A549 (cell line): ENCODE measurements around the gene FARSB. TPM values are rescaled to one million over a fixed set of nuclear protein-coding genes. Genes with fewer than 3 reads are reported as not detected.

Experiments used
- ATAC-seq, 2 experiments: fragments of 200-7000 bp in 1 of 2; fragments of >200 bp in 1 of 2; cut with Nextera tagmentation in 1 of 2; cut with Tn5 transposase in 1 of 2; 3 replicates each; pipeline versions ENCODE4 v1.8.0 to v1.9.1; 2018 to 2020; ENCODE audit warnings: mild to moderate bottlenecking in 1 of 2, moderate library complexity in 1 of 2
- CTCF ChIA-PET: fragments of 300-600 bp; sonication (Branson Sonifier 250); formaldehyde crosslinking; extraction: SDS; loops from one replicate; lab custom pipeline; 2021; ENCODE audit warnings: antibody characterized with exemption, inconsistent platforms; lab: Yijun Ruan, JAX
- POLR2A ChIA-PET: fragments of 350-600 bp; formaldehyde crosslinking; extraction: SDS; loops from one replicate; lab custom pipeline; 2021; ENCODE audit warnings: antibody characterized with exemption, inconsistent platforms; lab: Yijun Ruan, JAX
- DNase-seq, 2 experiments: peaks; one replicate each; pipeline versions ENCODE4 v3.0.0 to v3.0.0-alpha.2; 2011 to 2016; ENCODE audit warnings: low read depth in 1 of 2, low spot score in 1 of 2
- FAIRE-seq: peaks from 2 replicates; lab custom pipeline; 2011; peaks lifted over from hg19 to GRCh38; lab: Jason Lieb, UNC
- H3K27ac ChIP-seq, 2 experiments: fragments of >200 bp; sonication (Bioruptor Twin); formaldehyde crosslinking; 3 replicates each; pipeline ENCODE4 v1.5.1; 2016 to 2017
- H3K4me1 ChIP-seq: fragments of >200 bp; sonication (Bioruptor Twin); formaldehyde crosslinking; 3 replicates; pipeline ENCODE4 v1.6.1; 2016
- H3K4me2 ChIP-seq: fragments of >200 bp; sonication (Bioruptor Twin); formaldehyde crosslinking; 3 replicates; pipeline ENCODE4 v1.6.1; 2016
- H3K4me3 ChIP-seq: fragments of >200 bp; sonication (Bioruptor Twin); formaldehyde crosslinking; 3 replicates; pipeline ENCODE4 v1.5.1; 2016
- H3K9me3 ChIP-seq: fragments of >200 bp; sonication (Bioruptor Twin); formaldehyde crosslinking; 3 replicates; pipeline ENCODE4 v1.6.1; 2016
- CBX2 ChIP-seq: fragments of 200-600 bp; sonication (generic); IDR thresholded peaks from 2 replicates; pipeline ENCODE4 v1.6.1; 2016; ENCODE audit warnings: low read depth, mild to moderate bottlenecking, borderline replicate concordance
- CBX8 ChIP-seq: fragments of 200-600 bp; sonication (generic); IDR thresholded peaks from 2 replicates; pipeline ENCODE4 v1.6.1; 2016
- CHD2 ChIP-seq: fragments of 150-350 bp; IDR thresholded peaks from 2 replicates; pipeline ENCODE4 v1.6.1; 2014; ENCODE audit warnings: low read length; ENCODE audit not compliant: partially characterized antibody
- CHD4 ChIP-seq: fragments of 200-600 bp; sonication (generic); IDR thresholded peaks from 2 replicates; pipeline ENCODE4 v1.6.1; 2016; ENCODE audit warnings: antibody characterized with exemption, mild to moderate bottlenecking, borderline replicate concordance
- FOSL2 ChIP-seq, 2 experiments: fragments of 450-650 bp in 1 of 2; fragments of >200 bp in 1 of 2; sonication (Bioruptor Twin) in 1 of 2; formaldehyde crosslinking; IDR thresholded peaks; 2 replicates each; pipeline versions ENCODE4 v1.5.0 to v1.6.1; 2016 to 2020; ENCODE audit warnings: mild to moderate bottlenecking in 1 of 2, moderate library complexity in 1 of 2
- GATA3 ChIP-seq: IDR thresholded peaks from 2 replicates; pipeline ENCODE4 v1.6.1; 2012; ENCODE audit warnings: borderline replicate concordance
- HEYL ChIP-seq: fragments of 250-450 bp; sonication (Bioruptor Pico); IDR thresholded peaks from 2 replicates; pipeline ENCODE4 v1.8.0; 2021; ENCODE audit warnings: mild to moderate bottlenecking, moderate library complexity
- HOXB13 ChIP-seq: fragments of 250-450 bp; sonication (Bioruptor Pico); IDR thresholded peaks from 2 replicates; pipeline ENCODE4 v1.5.0; 2020; ENCODE audit warnings: low read depth, mild to moderate bottlenecking, moderate library complexity
- HOXB5 ChIP-seq: fragments of 250-450 bp; sonication (Bioruptor Pico); IDR thresholded peaks from 2 replicates; pipeline ENCODE4 v1.5.0; 2020; ENCODE audit warnings: mild to moderate bottlenecking, moderate library complexity
- KDM1A ChIP-seq: fragments of 200-600 bp; sonication (generic); IDR thresholded peaks from 2 replicates; pipeline ENCODE4 v1.6.1; 2016; ENCODE audit warnings: low read depth, mild to moderate bottlenecking
- KDM5A ChIP-seq: fragments of 200-600 bp; sonication (generic); IDR thresholded peaks from 2 replicates; pipeline ENCODE4 v1.6.1; 2016; ENCODE audit warnings: antibody characterized with exemption, mild to moderate bottlenecking
- MAFK ChIP-seq: fragments of 450-650 bp; IDR thresholded peaks from 2 replicates; pipeline ENCODE4 v1.6.1; 2014; ENCODE audit not compliant: partially characterized antibody
- MAZ ChIP-seq: fragments of 150-350 bp; IDR thresholded peaks from 2 replicates; pipeline ENCODE4 v1.6.1; 2014; ENCODE audit warnings: antibody characterized with exemption, low read depth, low read length, borderline replicate concordance
- NR3C1 ChIP-seq: fragments of >200 bp; sonication (Bioruptor Twin); formaldehyde crosslinking; IDR thresholded peaks from 3 replicates; pipeline ENCODE4 v1.6.1; 2017
- PHF8 ChIP-seq: fragments of 200-600 bp; sonication (generic); IDR thresholded peaks from 2 replicates; pipeline ENCODE4 v1.6.1; 2016; ENCODE audit warnings: low read depth, mild to moderate bottlenecking, antibody characterized with exemption, moderate library complexity, borderline replicate concordance
- POLR2A ChIP-seq: IDR thresholded peaks from 2 replicates; pipeline ENCODE4 v1.6.1; 2012; ENCODE audit warnings: mild to moderate bottlenecking, low read length
- RNF2 ChIP-seq: fragments of 200-600 bp; sonication (generic); IDR thresholded peaks from 2 replicates; pipeline ENCODE4 v1.6.1; 2016; ENCODE audit warnings: low read depth, mild to moderate bottlenecking, antibody characterized with exemption, moderate library complexity, borderline replicate concordance
- SREBF2 ChIP-seq: fragments of 450-650 bp; IDR thresholded peaks from 2 replicates; pipeline ENCODE4 v1.6.1; 2014; ENCODE audit warnings: mild to moderate bottlenecking, moderate library complexity
- ZFP36 ChIP-seq: fragments of 450-650 bp; IDR thresholded peaks from 2 replicates; pipeline ENCODE4 v1.6.1; 2014; ENCODE audit warnings: borderline replicate concordance; ENCODE audit not compliant: partially characterized antibody
- ZSCAN20 ChIP-seq: fragments of 250-450 bp; sonication (Bioruptor Pico); IDR thresholded peaks from 2 replicates; pipeline ENCODE4 v1.8.0; 2022; ENCODE audit warnings: mild to moderate bottlenecking, moderate library complexity
- WGBS: methylation state at CpG from one replicate; pipeline ENCODE4 v1.1.6; 2017; ENCODE audit errors: missing lambda C conversion rate; 5-methylcytosine and 5-hydroxymethylcytosine counted together
- polyA plus RNA-seq, 4 experiments: library from polyadenylated mRNA; depleted of rRNA in 3 of 4; stranded (reverse); fragments of >200 nt; fragmentation: RNase III in 1 of 4; extraction: RNeasy Plus Mini Kit Qiagen cat#74134 plus additional on column Dnase treatment in 1 of 4; gene quantifications; 2 replicates in 3 of 4; 3 replicates in 1 of 4; pipeline ENCODE4 v1.2.3, GENCODE V29; 2011 to 2017
- TF ChIP-seq, protein P1 (sequence below): IDR thresholded peaks from 2 replicates; pipeline ENCODE4 v1.6.1; 2012
- TF ChIP-seq, protein P2 (sequence below): fragments of 150-350 bp; IDR thresholded peaks from 2 replicates; pipeline ENCODE4 v1.6.1; 2014; ENCODE audit warnings: low read depth, mild to moderate bottlenecking, low read length
- TF ChIP-seq, protein P3 (sequence below): fragments of 250-450 bp; sonication (Bioruptor Pico); IDR thresholded peaks from 2 replicates; pipeline ENCODE4 v1.5.0; 2021; ENCODE audit warnings: mild to moderate bottlenecking, moderate library complexity, borderline replicate concordance
- TF ChIP-seq, protein P4 (sequence below): fragments of 250-450 bp; sonication (Bioruptor Pico); IDR thresholded peaks from 2 replicates; pipeline ENCODE4 v1.5.0; 2020; ENCODE audit warnings: low read depth, mild to moderate bottlenecking, moderate library complexity
- TF ChIP-seq, protein P5 (sequence below): fragments of >200 bp; sonication (Bioruptor Twin); formaldehyde crosslinking; IDR thresholded peaks from 3 replicates; pipeline ENCODE4 v1.6.1; 2016

FARSB gene
- polyA plus RNA-seq, 2 of the 4 experiments (the other 2 are of a cell fraction): 41.0 to 77.4 TPM

DNA sequence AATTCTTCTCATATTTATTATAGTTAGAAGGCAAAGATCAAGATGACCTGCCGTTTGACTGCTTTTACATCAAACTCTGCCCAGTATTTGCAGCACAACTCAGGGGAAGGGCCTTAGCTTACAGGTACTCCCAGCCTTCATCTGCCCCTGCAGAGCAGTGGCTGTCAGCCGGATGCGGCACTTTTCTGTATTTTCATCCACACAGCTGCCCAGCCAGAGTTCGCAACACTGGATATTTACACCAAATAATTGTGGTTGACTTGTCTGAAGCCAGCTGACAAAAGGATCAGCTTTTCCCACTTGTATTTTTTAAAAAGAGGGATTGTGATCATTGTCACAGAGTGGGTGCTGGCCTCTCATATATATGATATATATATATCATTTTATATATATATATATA, 94.7 kb downstream of the FARSB start:
- no peaks in the 10 kb centered on the region for H3K9me3 ChIP-seq
- WGBS: 94% methylated on average over 4 of the region's 4 CpGs
- no peaks in the 10 kb centered on the region for H3K4me1 ChIP-seq
- no peak for FAIRE-seq
- POLR2A ChIA-PET: interaction anchor here (0.7 kb wide), 1 partner anchor 82 kb away, joined by 5 read pairs; no protein-coding TSS in a partner anchor
- H3K4me2 ChIP-seq: no peak overlapping the region
- CTCF ChIA-PET: interaction anchor here (0.8 to 2.0 kb wide), 4 partner anchors 10 to 492 kb away, joined by 3 to 10 read pairs (median 3); no protein-coding TSS in a partner anchor
- ATAC-seq: no peak
- DNase-seq: no peak
- H3K4me3 ChIP-seq: no peak overlapping the region
- TF ChIP-seq HEYL (CRISPR knock-in tag) (no peak), CHD4 (no peak), RNF2 (no peak), HOXB5 (CRISPR knock-in tag) (no peak), MAZ (no peak), ZSCAN20 (CRISPR knock-in tag) (no peak), KDM5A (no peak), PHF8 (no peak), HOXB13 (CRISPR knock-in tag) (no peak), POLR2A (no peak), SREBF2 (no peak), FOSL2 (IDR thresholded peaks at IDR 0.05) (no peak), FOSL2 (CRISPR knock-in tag; IDR thresholded peaks at IDR 0.05) (no peak), MAFK (no peak), NR3C1 (no peak), CHD2 (no peak)
- TF ChIP-seq, protein P1, sequence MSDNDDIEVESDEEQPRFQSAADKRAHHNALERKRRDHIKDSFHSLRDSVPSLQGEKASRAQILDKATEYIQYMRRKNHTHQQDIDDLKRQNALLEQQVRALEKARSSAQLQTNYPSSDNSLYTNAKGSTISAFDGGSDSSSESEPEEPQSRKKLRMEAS: no peak
- TF ChIP-seq, protein P2, sequence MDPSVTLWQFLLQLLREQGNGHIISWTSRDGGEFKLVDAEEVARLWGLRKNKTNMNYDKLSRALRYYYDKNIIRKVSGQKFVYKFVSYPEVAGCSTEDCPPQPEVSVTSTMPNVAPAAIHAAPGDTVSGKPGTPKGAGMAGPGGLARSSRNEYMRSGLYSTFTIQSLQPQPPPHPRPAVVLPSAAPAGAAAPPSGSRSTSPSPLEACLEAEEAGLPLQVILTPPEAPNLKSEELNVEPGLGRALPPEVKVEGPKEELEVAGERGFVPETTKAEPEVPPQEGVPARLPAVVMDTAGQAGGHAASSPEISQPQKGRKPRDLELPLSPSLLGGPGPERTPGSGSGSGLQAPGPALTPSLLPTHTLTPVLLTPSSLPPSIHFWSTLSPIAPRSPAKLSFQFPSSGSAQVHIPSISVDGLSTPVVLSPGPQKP: no peak
- TF ChIP-seq, protein P3, sequence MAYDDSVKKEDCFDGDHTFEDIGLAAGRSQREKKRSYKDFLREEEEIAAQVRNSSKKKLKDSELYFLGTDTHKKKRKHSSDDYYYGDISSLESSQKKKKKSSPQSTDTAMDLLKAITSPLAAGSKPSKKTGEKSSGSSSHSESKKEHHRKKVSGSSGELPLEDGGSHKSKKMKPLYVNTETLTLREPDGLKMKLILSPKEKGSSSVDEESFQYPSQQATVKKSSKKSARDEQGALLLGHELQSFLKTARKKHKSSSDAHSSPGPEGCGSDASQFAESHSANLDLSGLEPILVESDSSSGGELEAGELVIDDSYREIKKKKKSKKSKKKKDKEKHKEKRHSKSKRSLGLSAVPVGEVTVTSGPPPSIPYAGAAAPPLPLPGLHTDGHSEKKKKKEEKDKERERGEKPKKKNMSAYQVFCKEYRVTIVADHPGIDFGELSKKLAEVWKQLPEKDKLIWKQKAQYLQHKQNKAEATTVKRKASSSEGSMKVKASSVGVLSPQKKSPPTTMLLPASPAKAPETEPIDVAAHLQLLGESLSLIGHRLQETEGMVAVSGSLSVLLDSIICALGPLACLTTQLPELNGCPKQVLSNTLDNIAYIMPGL: no peak
- TF ChIP-seq, protein P4, sequence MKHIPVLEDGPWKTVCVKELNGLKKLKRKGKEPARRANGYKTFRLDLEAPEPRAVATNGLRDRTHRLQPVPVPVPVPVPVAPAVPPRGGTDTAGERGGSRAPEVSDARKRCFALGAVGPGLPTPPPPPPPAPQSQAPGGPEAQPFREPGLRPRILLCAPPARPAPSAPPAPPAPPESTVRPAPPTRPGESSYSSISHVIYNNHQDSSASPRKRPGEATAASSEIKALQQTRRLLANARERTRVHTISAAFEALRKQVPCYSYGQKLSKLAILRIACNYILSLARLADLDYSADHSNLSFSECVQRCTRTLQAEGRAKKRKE (CRISPR knock-in tag): no peak
- TF ChIP-seq, protein P5, sequence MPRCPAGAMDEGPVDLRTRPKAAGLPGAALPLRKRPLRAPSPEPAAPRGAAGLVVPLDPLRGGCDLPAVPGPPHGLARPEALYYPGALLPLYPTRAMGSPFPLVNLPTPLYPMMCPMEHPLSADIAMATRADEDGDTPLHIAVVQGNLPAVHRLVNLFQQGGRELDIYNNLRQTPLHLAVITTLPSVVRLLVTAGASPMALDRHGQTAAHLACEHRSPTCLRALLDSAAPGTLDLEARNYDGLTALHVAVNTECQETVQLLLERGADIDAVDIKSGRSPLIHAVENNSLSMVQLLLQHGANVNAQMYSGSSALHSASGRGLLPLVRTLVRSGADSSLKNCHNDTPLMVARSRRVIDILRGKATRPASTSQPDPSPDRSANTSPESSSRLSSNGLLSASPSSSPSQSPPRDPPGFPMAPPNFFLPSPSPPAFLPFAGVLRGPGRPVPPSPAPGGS: no peak
- no peak overlapping the region for H3K27ac ChIP-seq

DNA sequence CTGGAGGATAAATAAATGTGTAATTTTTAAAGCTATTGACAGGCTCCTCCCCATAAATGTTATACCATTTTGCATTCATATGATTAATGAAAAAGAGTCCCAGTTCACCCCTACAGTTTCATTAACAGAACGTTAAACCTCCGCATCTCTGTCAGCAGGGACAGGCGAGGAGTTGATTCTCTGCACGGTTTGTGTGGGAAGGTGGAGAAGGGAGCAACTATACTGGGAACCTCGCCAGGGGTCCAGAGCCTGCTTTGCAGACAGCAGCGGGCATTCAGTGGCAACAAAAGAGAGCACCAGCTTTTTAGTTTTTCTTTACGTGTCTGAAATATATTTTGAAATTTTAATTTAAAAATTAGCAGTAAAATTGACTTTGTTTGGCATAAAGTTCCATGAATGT, 101.4 kb downstream of the FARSB start:
- DNase-seq (no peak), ATAC-seq (no peak)
- H3K4me1 ChIP-seq: no peaks in the 10 kb centered on the region
- TF ChIP-seq CBX2 (no peak), KDM5A (no peak), ZFP36 (no peak), KDM1A (no peak), HEYL (CRISPR knock-in tag) (no peak), CBX8 (no peak), GATA3 (no peak)
- TF ChIP-seq, protein P2: no peak
- TF ChIP-seq, protein P3: no peak
- TF ChIP-seq, all 56 proteins: peak for 0
- H3K27ac ChIP-seq: no peak overlapping the region
- no peak overlapping the region for H3K4me3 ChIP-seq
- no peak for FAIRE-seq
- ChIA-PET POLR2A (no interaction called here), CTCF (interaction anchor here (0.8 kb wide), 1 partner anchor 237 kb away, joined by 3 read pairs; no protein-coding TSS in a partner anchor)
- no peaks in the 10 kb centered on the region for H3K9me3 ChIP-seq
- 53% methylated on average over 7 of the region's 7 CpGs for whole genome bisulfite sequencing
- no peak overlapping the region for H3K4me2 ChIP-seq
